Motor neuron (in vitro differentiated cells): Measurements from ENCODE around the gene YBX3. TPM values are rescaled to one million over a fixed set of nuclear protein-coding genes. Genes with fewer than 3 reads are reported as not detected.

Source experiments
- ATAC-seq, 8 experiments: fragments of 200-7000 bp; cut with Tn5 transposase; replicated peaks in 6 of 8; 2 replicates each; pipeline ENCODE4 v1.8.0; 2021; ENCODE audit warnings: mild to moderate bottlenecking in 8 of 8, moderate library complexity in 8 of 8
- H3K27ac ChIP-seq, 2 donors: fragments of 250-450 bp; sonication (Bioruptor Pico); 2 replicates each; pipeline ENCODE4 v1.9.0; 2021; ENCODE audit warnings: antibody characterized with exemption in 2 of 2, mild to moderate bottlenecking in 2 of 2, moderate library complexity in 1 of 2
- H3K4me1 ChIP-seq, 2 donors: fragments of 250-450 bp; sonication (Bioruptor Pico); replicated peaks in 1 of 2; 2 replicates each; pipeline ENCODE4 v1.6.1; 2021; ENCODE audit warnings: antibody characterized with exemption in 2 of 2, mild to moderate bottlenecking in 2 of 2, moderate library complexity in 1 of 2
- H3K4me3 ChIP-seq, 5 donors: fragments of 250-450 bp; sonication (Bioruptor Pico); 2 replicates each; pipeline ENCODE4 v1.9.0; 2021; ENCODE audit warnings: antibody characterized with exemption in 5 of 5, mild to moderate bottlenecking in 5 of 5, moderate library complexity in 4 of 5
- WGBS, 10 experiments: fragments of 450-650 bp; shearing (Covaris generic); methylation state at CpG; one replicate each; pipeline ENCODE4 v1.0.0; 2022; 5-methylcytosine and 5-hydroxymethylcytosine counted together
- in situ Hi-C, 9 experiments: fragments of 400-800 bp; cut with MboI; loops; one replicate each; pipeline ENCODE4 v1.15.0; 2021; ENCODE audit warnings: low sequenced_read_pairs in 9 of 9, low pct_unique_long_range_greater_than_20kb in 2 of 9; ENCODE audit not compliant: unreplicated experiment in 9 of 9
- total RNA-seq, 8 experiments: library from RNA; unstranded; fragments of 300-600 nt; gene quantifications; 2 replicates each; pipeline versions ENCODE4 v1.2.3 to v1.2.4, GENCODE V29; 2022

YBX3 gene
- total RNA-seq, 8 experiments from 2014 or later = 34.5 to 558 (median 101) TPM

GRCh38 chr12:10697862-10698261, 25.3 kb downstream of the YBX3 start:
- WGBS, 10 experiments = 86 to 100% (median 100%) methylated on average over 1 of the region's 1 CpG; no CpG with 5 or more reads in 5 of the 10 experiments
- in situ Hi-C loops = no loop called here
- H3K27ac ChIP-seq = no peak overlapping the region

GRCh38 chr12:10697156-10697555, 26.0 kb downstream of the YBX3 start:
- Histone ChIP-seq H3K27ac (no peak overlapping the region), H3K4me3 (no peak overlapping the region), H3K4me1 (no peaks in the 10 kb centered on the region)
- WGBS, 10 experiments = 93 to 100% (median 100%) methylated on average over 1 to 2 of the region's 2 CpGs; no CpG with 5 or more reads in 1 of the 10 experiments
- no peak for ATAC-seq
- in situ Hi-C loops = no loop called here

More at GRCh38 chr12:10697862-10698261, 25.3 kb downstream of the YBX3 start:
- Histone ChIP-seq H3K4me3 (no peak overlapping the region), H3K4me1 (no peaks in the 10 kb centered on the region)
- no peak for ATAC-seq

GRCh38 chr12:10690906-10691305, 32.2 kb downstream of the YBX3 start:
- WGBS, 10 experiments = 86 to 100% methylated on average over 1 to 2 of the region's 2 CpGs; no CpG with 5 or more reads in 8 of the 10 experiments

GRCh38 chr12:10689146-10689545, 34.0 kb downstream of the YBX3 start:
- 83 to 100% (median 88%) methylated on average over 1 to 2 of the region's 2 CpGs; no CpG with 5 or more reads in 3 of the 10 experiments for WGBS, 10 experiments
- in situ Hi-C loops = no loop called here
- no peak for ATAC-seq
- no peak overlapping the region for H3K4me3 ChIP-seq
- no peak overlapping the region for H3K27ac ChIP-seq
- no peaks in the 10 kb centered on the region for H3K4me1 ChIP-seq

More at GRCh38 chr12:10690906-10691305, 32.2 kb downstream of the YBX3 start:
- Histone ChIP-seq H3K4me3 (no peak overlapping the region), H3K4me1 (no peaks in the 10 kb centered on the region), H3K27ac (no peak overlapping the region)
- in situ Hi-C loops = no loop called here
- ATAC-seq = no peak

GRCh38 chr12:10688042-10688441, 35.1 kb downstream of the YBX3 start:
- in situ Hi-C loops = no loop called here
- Histone ChIP-seq H3K4me3 (no peak overlapping the region), H3K4me1 (no peaks in the 10 kb centered on the region), H3K27ac (no peak overlapping the region)
- WGBS, 10 experiments = 88 to 100% (median 95%) methylated on average over 1 of the region's 1 CpG; no CpG with 5 or more reads in 6 of the 10 experiments
- ATAC-seq = no peak

- ATAC-seq = peak; percentile 72 to 90 (median 84)
- 0 to 40% (median 0%) methylated on average over 1 to 7 of the region's 35 CpGs; no CpG with 5 or more reads in 2 of the 10 experiments for WGBS, 10 experiments
- no peak within 1 kb of the TSS for H3K27ac ChIP-seq
- in situ Hi-C loops = loop anchor here in 1 of 9 experiments (25.0 kb wide), 1 partner anchor 437 kb away; no protein-coding TSS in a partner anchor
- H3K4me1 ChIP-seq = no peaks in the 10 kb centered on the region
- peak within 1 kb of the TSS; percentile 34 to 50 (median 41) for H3K4me3 ChIP-seq
These were observed 49.3 kb downstream of the YBX3 start, which contains the start of gene STYK1 for GRCh38 chr12:10673659-10674384. STYK1 (minus strand) TSS chr12:10674052; CDS start chr12:10634618, 39,434 bp downstream.

GRCh38 chr12:10672231-10672868, 50.8 kb downstream of the YBX3 start:
- in situ Hi-C loops = loop anchor here in 1 of 9 experiments (25.0 kb wide), 1 partner anchor 435 kb away; no protein-coding TSS in a partner anchor
- WGBS, 10 experiments = 69 to 98% (median 81%) methylated on average over 4 to 12 of the region's 15 CpGs; no CpG with 5 or more reads in 2 of the 10 experiments
- no peak for ATAC-seq
- no peak overlapping the region for H3K27ac ChIP-seq
- no peak overlapping the region for H3K4me3 ChIP-seq
- no peaks in the 10 kb centered on the region for H3K4me1 ChIP-seq

- WGBS, 10 experiments = 13 to 100% (median 100%) methylated on average over 1 of the region's 1 CpG; no CpG with 5 or more reads in 1 of the 10 experiments
- in situ Hi-C loops = loop anchor here in 1 of 9 experiments (25.0 kb wide), 1 partner anchor 432 kb away; no protein-coding TSS in a partner anchor
These were observed 53.6 kb downstream of the YBX3 start for GRCh38 chr12:10669533-10669932.

GRCh38 chr12:10668526-10668925, 54.6 kb downstream of the YBX3 start:
- Histone ChIP-seq H3K4me3 (no peak overlapping the region), H3K27ac (no peak overlapping the region), H3K4me1 (no peaks in the 10 kb centered on the region)
- in situ Hi-C loops = loop anchor here in 1 of 9 experiments (25.0 kb wide), 1 partner anchor 431 kb away; no protein-coding TSS in a partner anchor
- 40 to 100% (median 87%) methylated on average over 1 to 5 of the region's 5 CpGs; no CpG with 5 or more reads in 2 of the 10 experiments for WGBS, 10 experiments
- no peak for ATAC-seq

More at GRCh38 chr12:10669533-10669932, 53.6 kb downstream of the YBX3 start:
- Histone ChIP-seq H3K4me3 (no peak overlapping the region), H3K4me1 (no peaks in the 10 kb centered on the region), H3K27ac (no peak overlapping the region)
- no peak for ATAC-seq

- no peak overlapping the region for H3K27ac ChIP-seq
- H3K4me1 ChIP-seq = no peaks in the 10 kb centered on the region
- in situ Hi-C loops = loop anchor here in 1 of 9 experiments (25.0 kb wide), 1 partner anchor 430 kb away; no protein-coding TSS in a partner anchor
- 0 to 100% (median 82%) methylated on average over 1 of the region's 1 CpG; no CpG with 5 or more reads in 4 of the 10 experiments for WGBS, 10 experiments
- H3K4me3 ChIP-seq = no peak overlapping the region
- no peak for ATAC-seq
These were observed 55.5 kb downstream of the YBX3 start for GRCh38 chr12:10667581-10667980.

- ATAC-seq = no peak
- in situ Hi-C loops = loop anchor here in 1 of 9 experiments (25.0 kb wide), 1 partner anchor 427 kb away; no protein-coding TSS in a partner anchor
These were observed 58.6 kb downstream of the YBX3 start for GRCh38 chr12:10664499-10664898.

GRCh38 chr12:10663869-10664268, 59.3 kb downstream of the YBX3 start:
- 42 to 100% (median 83%) methylated on average over 1 to 3 of the region's 3 CpGs; no CpG with 5 or more reads in 2 of the 10 experiments for WGBS, 10 experiments
- Histone ChIP-seq H3K4me1 (no peaks in the 10 kb centered on the region), H3K4me3 (no peak overlapping the region), H3K27ac (no peak overlapping the region)
- in situ Hi-C loops = loop anchor here in 1 of 9 experiments (25.0 kb wide), 1 partner anchor 427 kb away; no protein-coding TSS in a partner anchor
- ATAC-seq = no peak

More at GRCh38 chr12:10664499-10664898, 58.6 kb downstream of the YBX3 start:
- no peaks in the 10 kb centered on the region for H3K4me1 ChIP-seq
- H3K4me3 ChIP-seq = no peak overlapping the region
- WGBS, 10 experiments = 29 to 100% (median 71%) methylated on average over 1 to 2 of the region's 2 CpGs; no CpG with 5 or more reads in 3 of the 10 experiments
- no peak overlapping the region for H3K27ac ChIP-seq
